Endothelial cell of umbilical vein (primary cell): Measurements from ENCODE around the gene CLASRP. TPM values are rescaled to one million over a fixed set of nuclear protein-coding genes. Genes with fewer than 3 reads are reported as not detected.

Source experiments
- BruUV-seq: library from RNA; stranded (reverse); fragments of 400-500 nt; replicated peaks from 2 replicates; lab custom pipeline; 2021; lab: Mats Ljungman, UMichigan
- CTCF ChIA-PET: fragments of 300-600, 350-600 bp; sonication (Branson Sonifier 250); formaldehyde crosslinking; loops from one replicate; lab custom pipeline; 2021; ENCODE audit warnings: antibody characterized with exemption, inconsistent platforms; lab: Charles Lee
- POLR2A ChIA-PET: fragments of 300-600, 350-600 bp; sonication (Branson Sonifier 250); formaldehyde crosslinking; loops from one replicate; lab custom pipeline; 2021; ENCODE audit warnings: antibody characterized with exemption, inconsistent platforms; lab: Charles Lee
- DNase-seq: peaks from one replicate; pipeline ENCODE4 v3.0.0-alpha.2; 2011; ENCODE audit warnings: low read depth, low spot score
- FAIRE-seq: peaks from 2 replicates; lab custom pipeline; 2011; peaks lifted over from hg19 to GRCh38; lab: Jason Lieb, UNC
- H2AFZ ChIP-seq: 2 replicates; pipeline ENCODE4 v1.6.0; 2012; ENCODE audit warnings: low read depth, low read length, control low read depth, inconsistent platforms
- H3K27ac ChIP-seq: 2 replicates; pipeline ENCODE4 v1.5.1; 2011; ENCODE audit warnings: low read depth, mild to moderate bottlenecking, control low read depth, low read length, moderate library complexity; ENCODE audit not compliant: insufficient read depth
- H3K27me3 ChIP-seq, 2 experiments: 2 replicates each; pipeline versions ENCODE4 v1.6.0 to v1.6.1; 2011; ENCODE audit warnings: low read length in 2 of 2, mixed read lengths in 1 of 2; ENCODE audit not compliant: control insufficient read depth in 2 of 2, insufficient read depth in 2 of 2
- H3K36me3 ChIP-seq, 2 experiments: 2 replicates in 1 of 2; 3 replicates in 1 of 2; pipeline ENCODE4 v1.5.1; 2011; ENCODE audit warnings: low read length in 2 of 2, mild to moderate bottlenecking in 1 of 2, moderate library complexity in 1 of 2; ENCODE audit not compliant: control insufficient read depth in 2 of 2, insufficient read depth in 2 of 2; ENCODE audit errors: extremely low read depth in 1 of 2
- H3K4me1 ChIP-seq: 3 replicates; pipeline ENCODE4 v1.5.1; 2011; ENCODE audit warnings: mild to moderate bottlenecking, low read length; ENCODE audit not compliant: control insufficient read depth, insufficient read depth; ENCODE audit errors: extremely low read depth
- H3K4me2 ChIP-seq: 2 replicates; pipeline ENCODE4 v1.6.1; 2011; ENCODE audit warnings: low read length, control low read depth, mixed read lengths; ENCODE audit not compliant: insufficient read depth
- H3K4me3 ChIP-seq, 3 experiments: fragments of 200-600 bp in 1 of 3; sonication (generic), shearing (Covaris generic) in 1 of 3; replicated peaks in 1 of 3; 2 replicates each; pipeline ENCODE4 v1.5.1; 2011 to 2016; ENCODE audit warnings: control low read depth in 3 of 3, low read length in 3 of 3, mild to moderate bottlenecking in 2 of 3, inconsistent platforms in 1 of 3, low read depth in 1 of 3, moderate library complexity in 1 of 3; ENCODE audit not compliant: insufficient read depth in 1 of 3
- H3K79me2 ChIP-seq: 2 replicates; pipeline ENCODE4 v1.6.0; 2012; ENCODE audit warnings: low read length, inconsistent platforms; ENCODE audit not compliant: control insufficient read depth, insufficient read depth
- H3K9ac ChIP-seq: replicated peaks from 2 replicates; pipeline ENCODE3; 2011; ENCODE audit warnings: low read length, control low read depth; ENCODE audit not compliant: insufficient read depth; ENCODE audit errors: extremely low read depth
- H3K9me1 ChIP-seq: replicated peaks from 3 replicates; pipeline ENCODE4 v1.6.0; 2011; ENCODE audit warnings: mild to moderate bottlenecking, low read length; ENCODE audit not compliant: control insufficient read depth, insufficient read depth; ENCODE audit errors: extremely low read depth
- H3K9me3 ChIP-seq: replicated peaks from 2 replicates; pipeline ENCODE4 v1.5.1; 2012; ENCODE audit warnings: low read length, inconsistent platforms; ENCODE audit not compliant: control insufficient read depth, insufficient read depth
- H4K20me1 ChIP-seq: replicated peaks from 2 replicates; pipeline ENCODE3; 2011; ENCODE audit warnings: mild to moderate bottlenecking, low read length; ENCODE audit not compliant: control insufficient read depth, insufficient read depth; ENCODE audit errors: extremely low read depth
- CTCF ChIP-seq, 2 donors: IDR thresholded peaks; 1 replicate in 1 of 2; 2 replicates in 1 of 2; pipeline ENCODE4 v1.5.1; 2011; ENCODE audit warnings: low read length in 2 of 2, mild to moderate bottlenecking in 2 of 2, moderate library complexity in 2 of 2, control low read depth in 1 of 2, inconsistent platforms in 1 of 2, low read depth in 1 of 2; ENCODE audit not compliant: insufficient read depth in 1 of 2; ENCODE audit errors: extremely low read depth in 1 of 2
- EZH2 ChIP-seq: IDR thresholded peaks from 2 replicates; pipeline ENCODE4 v1.6.1; 2012; ENCODE audit warnings: borderline replicate concordance, low read depth, mild to moderate bottlenecking, moderate library complexity, low read length, inconsistent platforms; ENCODE audit not compliant: severe bottlenecking
- FOS ChIP-seq: IDR thresholded peaks from 2 replicates; pipeline ENCODE4 v1.6.1; 2011; ENCODE audit warnings: mild to moderate bottlenecking, low read length, moderate library complexity, borderline replicate concordance; ENCODE audit not compliant: insufficient read depth
- GATA2 ChIP-seq: IDR thresholded peaks from 2 replicates; pipeline ENCODE4 v1.7.0; 2011; ENCODE audit warnings: low read depth, mild to moderate bottlenecking, moderate library complexity, mixed read lengths, low read length; ENCODE audit not compliant: insufficient read length, insufficient read depth
- JUN ChIP-seq: IDR thresholded peaks from 2 replicates; pipeline ENCODE4 v1.6.1; 2011; ENCODE audit warnings: borderline replicate concordance, low read depth; ENCODE audit not compliant: insufficient read length, insufficient read depth
- MAX ChIP-seq: IDR thresholded peaks from 2 replicates; pipeline ENCODE4 v1.6.1; 2011; ENCODE audit not compliant: insufficient read depth, insufficient read length
- MYC ChIP-seq: IDR thresholded peaks from one replicate; pipeline ENCODE4 v1.6.1; 2011; ENCODE audit warnings: mild to moderate bottlenecking, low read depth, low read length
- POLR2A ChIP-seq: IDR thresholded peaks from 2 replicates; pipeline ENCODE4 v1.6.1; 2012; ENCODE audit warnings: low read depth, mild to moderate bottlenecking, control low read depth, low read length
- POLR2AphosphoS5 ChIP-seq: IDR thresholded peaks from 2 replicates; pipeline ENCODE4 v1.6.1; 2012; ENCODE audit warnings: low read depth, mild to moderate bottlenecking, control low read depth, low read length, moderate library complexity; ENCODE audit not compliant: insufficient read depth
- dilution Hi-C: fragments of 300-500 bp; cut with MboI; formaldehyde crosslinking; loops from one replicate; pipeline ENCODE4 v1.15.0; 2019; ENCODE audit warnings: low sequenced_read_pairs; ENCODE audit not compliant: extremely low pct_ligation_motif_present
- intact Hi-C: fragments of 100-400 bp; cut with micrococcal nuclease; formaldehyde crosslinking; loops from one replicate; pipeline ENCODE4 v1.10.0; 2022
- polyA plus RNA-seq, 4 experiments: library from polyadenylated mRNA; depleted of rRNA in 3 of 4; stranded (reverse) in 3 of 4; unstranded in 1 of 4; fragments of >200 nt; gene quantifications; 2 replicates each; pipeline versions ENCODE4 v1.2.1 to v1.2.3, GENCODE V29; 2011 to 2012; ENCODE audit warnings: missing spikeins in 1 of 4
- total RNA-seq: library from RNA; stranded (reverse); gene quantifications from 2 replicates; pipeline ENCODE4 v1.2.3, GENCODE V29; 2021

The CLASRP gene
- total and polyA plus RNA-seq, 2 donors (not counting 3 experiments of a cell fraction or from before 2014, with no cell fraction given), result 40.7 to 70.7 TPM

GRCh38 chr19:45046355-45046754 lies 7.5 kb downstream of the CLASRP start:
- CTCF ChIA-PET, result no interaction called here
- peaks cover 5 to 26% of the 10 kb centered on the region in 2 experiments for H3K36me3 ChIP-seq
- no peak overlapping the region for H3K4me3 ChIP-seq
- no peak overlapping the region for H3K4me2 ChIP-seq
- H3K79me2 ChIP-seq, result peaks cover 68% of the 10 kb centered on the region
- H3K9me3 ChIP-seq, result no peaks in the 10 kb centered on the region
- no peak overlapping the region for H3K27ac ChIP-seq
- H2AFZ ChIP-seq, result no peak overlapping the region
- no peaks in the 10 kb centered on the region for H3K27me3 ChIP-seq
- H3K9me1 ChIP-seq, result no peaks in the 10 kb centered on the region
- BruUV-seq, result no TSS peak
- H4K20me1 ChIP-seq, result no peaks in the 10 kb centered on the region
- intact Hi-C loops, result no loop called here
- no peak overlapping the region for H3K9ac ChIP-seq
- DNase-seq (no peak), FAIRE-seq (no peak)
- dilution Hi-C loops, result no loop called here
- no peak for TF ChIP-seq MAX
- no peak for TF ChIP-seq POLR2AphosphoS5
- TF ChIP-seq EZH2, result no peak
- no peak for TF ChIP-seq FOS
- TF ChIP-seq JUN, result no peak
- no peak for TF ChIP-seq GATA2
- TF ChIP-seq MYC, result no peak
- no peak for TF ChIP-seq POLR2A
- no peak for TF ChIP-seq CTCF (IDR thresholded peaks at IDR 0.05; ENCODE audit: extremely low read depth in 1 of 2, insufficient read depth in 1 of 2, low read depth in 1 of 2, low read length in 2 of 2)
- POLR2A ChIA-PET, result no interaction called here
- no peaks in the 10 kb centered on the region for H3K4me1 ChIP-seq
